Retina (tissue), 1 donor: ENCODE measurements around the gene INTS11.
"Not testable (repeated sequence)": the region's sequence is repeated elsewhere in the genome, so short reads cannot be mapped to it uniquely, and the experiment has no call there.

Experiments used
- DNase-seq: peaks from one replicate; pipeline ENCODE4 v3.0.0-alpha.2; 2016

Gene INTS11

GRCh38 chr1:1324524-1325287 is at the start of gene INTS11, which contains the start of gene CPTP:
Gene INTS11, minus strand, starts transcription at chr1:1324660. Its CDS starts 52 bp downstream, at chr1:1324608.
Gene CPTP, plus strand, starts transcription at chr1:1324802. Its CDS starts 2,109 bp downstream, at chr1:1326911.
- peak; percentile 87 for DNase-seq

GRCh38 chr1:1373815-1374588 is 49.5 kb upstream of the INTS11 start:
- DNase-seq, result no peak

GRCh38 chr1:1373051-1373814 is 48.8 kb upstream of the INTS11 start:
- DNase-seq, result no peak

- peak; percentile 87 for DNase-seq
Observed at GRCh38 chr1:1371746-1372711, 47.6 kb upstream of the INTS11 start.

- no peak for DNase-seq
Observed at GRCh38 chr1:1371364-1371745, 46.9 kb upstream of the INTS11 start.

GRCh38 chr1:1370771-1371300 is 46.4 kb upstream of the INTS11 start:
- DNase-seq, result no peak

- DNase-seq, result not testable (repeated sequence)
Observed at GRCh38 chr1:1370094-1370493, 45.6 kb upstream of the INTS11 start.

- DNase-seq, result no peak
Observed at GRCh38 chr1:1367315-1367714, 42.9 kb upstream of the INTS11 start.

- DNase-seq, result no peak
Observed at GRCh38 chr1:1366699-1367066, 42.2 kb upstream of the INTS11 start.

GRCh38 chr1:1365875-1366698 is 41.6 kb upstream of the INTS11 start:
- DNase-seq, result no peak

GRCh38 chr1:1364266-1364665 is 39.8 kb upstream of the INTS11 start:
- DNase-seq, result no peak

GRCh38 chr1:1361982-1362423 is 37.5 kb upstream of the INTS11 start:
- peak; percentile 66 for DNase-seq

GRCh38 chr1:1361233-1361981 is 36.9 kb upstream of the INTS11 start:
- peak; percentile 26 for DNase-seq

- peak; percentile 26 for DNase-seq
Observed at GRCh38 chr1:1360506-1361169, 36.2 kb upstream of the INTS11 start.

- peak; percentile 69 for DNase-seq
Observed at GRCh38 chr1:1359664-1360468, 35.4 kb upstream of the INTS11 start.

- DNase-seq, result no peak
Observed at GRCh38 chr1:1359308-1359663, 34.8 kb upstream of the INTS11 start.

- peak; percentile 79 for DNase-seq
Observed at GRCh38 chr1:1358433-1359271, 34.2 kb upstream of the INTS11 start, which contains the start of gene MXRA8. Gene MXRA8, minus strand, starts transcription at chr1:1358555. Its CDS starts 51 bp downstream, at chr1:1358504.
